Stomach (tissue), 4 donors: ENCODE data around the gene SLC38A5.

Source experiments
- EP300 ChIP-seq: sonication (generic); formaldehyde crosslinking; IDR thresholded peaks from one replicate; pipeline ENCODE4 v1.6.1; 2017; ENCODE audit warnings: antibody characterized with exemption
- POLR2A ChIP-seq, 4 donors: fragments of 450-650 bp; IDR thresholded peaks; one replicate each; pipeline ENCODE4 v1.6.1; 2016; ENCODE audit warnings: antibody characterized with exemption in 4 of 4, control low read depth in 2 of 4, mild to moderate bottlenecking in 1 of 4, moderate library complexity in 1 of 4
- POLR2AphosphoS5 ChIP-seq, 3 donors: sonication (generic); formaldehyde crosslinking; IDR thresholded peaks; one replicate each; pipeline ENCODE4 v1.6.1; 2016; ENCODE audit warnings: antibody characterized with exemption in 3 of 3
- TF ChIP-seq, protein P1 (sequence below), 7 experiments: fragments of 450-650 bp in 4 of 7; fragments of 200-600 bp in 3 of 7; sonication (generic) in 3 of 7; IDR thresholded peaks; one replicate each; pipeline ENCODE4 v1.5.1; 2016 to 2019; ENCODE audit warnings: antibody characterized with exemption in 7 of 7, control low read depth in 2 of 7, mild to moderate bottlenecking in 1 of 7

DNA sequence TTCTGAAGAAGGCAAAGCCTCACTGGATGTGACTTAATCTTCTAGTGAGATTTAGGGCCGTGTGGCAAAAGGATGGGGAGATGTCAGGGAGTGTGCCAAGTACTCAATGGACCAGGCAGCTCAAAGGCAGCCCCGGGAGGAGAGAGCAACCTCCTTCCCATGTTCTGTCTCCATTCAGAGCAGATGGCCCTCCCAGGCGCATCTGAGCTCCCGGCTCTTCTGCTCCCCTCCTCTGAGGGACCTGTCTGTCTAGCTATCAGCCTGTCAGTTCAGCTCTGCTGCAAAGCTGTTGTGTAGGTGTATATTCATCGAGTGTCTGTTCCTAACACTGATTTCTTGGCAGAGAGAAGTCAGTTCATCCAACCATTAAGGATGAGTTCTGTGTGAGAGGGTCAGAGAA is 27.8 kb upstream of the SLC38A5 start:
- TF ChIP-seq POLR2AphosphoS5 (IDR thresholded peaks at IDR 0.05) (no peak), POLR2A (IDR thresholded peaks at IDR 0.05) (no peak), EP300 (no peak)
- TF ChIP-seq, protein P1, sequence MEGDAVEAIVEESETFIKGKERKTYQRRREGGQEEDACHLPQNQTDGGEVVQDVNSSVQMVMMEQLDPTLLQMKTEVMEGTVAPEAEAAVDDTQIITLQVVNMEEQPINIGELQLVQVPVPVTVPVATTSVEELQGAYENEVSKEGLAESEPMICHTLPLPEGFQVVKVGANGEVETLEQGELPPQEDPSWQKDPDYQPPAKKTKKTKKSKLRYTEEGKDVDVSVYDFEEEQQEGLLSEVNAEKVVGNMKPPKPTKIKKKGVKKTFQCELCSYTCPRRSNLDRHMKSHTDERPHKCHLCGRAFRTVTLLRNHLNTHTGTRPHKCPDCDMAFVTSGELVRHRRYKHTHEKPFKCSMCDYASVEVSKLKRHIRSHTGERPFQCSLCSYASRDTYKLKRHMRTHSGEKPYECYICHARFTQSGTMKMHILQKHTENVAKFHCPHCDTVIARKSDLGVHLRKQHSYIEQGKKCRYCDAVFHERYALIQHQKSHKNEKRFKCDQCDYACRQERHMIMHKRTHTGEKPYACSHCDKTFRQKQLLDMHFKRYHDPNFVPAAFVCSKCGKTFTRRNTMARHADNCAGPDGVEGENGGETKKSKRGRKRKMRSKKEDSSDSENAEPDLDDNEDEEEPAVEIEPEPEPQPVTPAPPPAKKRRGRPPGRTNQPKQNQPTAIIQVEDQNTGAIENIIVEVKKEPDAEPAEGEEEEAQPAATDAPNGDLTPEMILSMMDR (IDR thresholded peaks at IDR 0.05): no peak
